Measurements from ENCODE around the gene FIGLA.

DNA sequence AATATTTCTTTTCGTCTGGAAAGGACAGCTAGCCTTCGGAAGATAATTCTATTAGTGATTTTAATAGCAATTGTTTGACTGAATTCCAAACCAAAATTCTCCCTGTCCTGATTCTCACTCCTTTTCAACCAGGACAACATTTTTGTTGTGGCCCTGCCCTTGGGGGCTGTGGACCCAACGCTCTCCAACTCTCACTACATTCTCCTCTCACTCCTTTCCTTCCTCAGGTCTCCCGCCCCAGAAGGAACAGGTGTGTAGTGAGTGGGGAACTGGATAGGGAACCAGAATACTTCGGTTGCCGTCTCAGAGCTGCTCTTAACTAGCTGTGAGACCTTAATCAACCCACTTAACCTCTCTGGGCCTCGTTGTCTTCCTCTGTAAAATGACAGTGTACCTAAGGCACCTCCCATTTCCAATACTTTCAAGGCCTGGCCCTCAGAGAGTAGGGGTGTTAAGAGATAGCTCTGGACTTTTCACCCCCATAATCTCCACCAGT is 21.8 kb downstream of the FIGLA start:
- TF ChIP-seq, protein P1, sequence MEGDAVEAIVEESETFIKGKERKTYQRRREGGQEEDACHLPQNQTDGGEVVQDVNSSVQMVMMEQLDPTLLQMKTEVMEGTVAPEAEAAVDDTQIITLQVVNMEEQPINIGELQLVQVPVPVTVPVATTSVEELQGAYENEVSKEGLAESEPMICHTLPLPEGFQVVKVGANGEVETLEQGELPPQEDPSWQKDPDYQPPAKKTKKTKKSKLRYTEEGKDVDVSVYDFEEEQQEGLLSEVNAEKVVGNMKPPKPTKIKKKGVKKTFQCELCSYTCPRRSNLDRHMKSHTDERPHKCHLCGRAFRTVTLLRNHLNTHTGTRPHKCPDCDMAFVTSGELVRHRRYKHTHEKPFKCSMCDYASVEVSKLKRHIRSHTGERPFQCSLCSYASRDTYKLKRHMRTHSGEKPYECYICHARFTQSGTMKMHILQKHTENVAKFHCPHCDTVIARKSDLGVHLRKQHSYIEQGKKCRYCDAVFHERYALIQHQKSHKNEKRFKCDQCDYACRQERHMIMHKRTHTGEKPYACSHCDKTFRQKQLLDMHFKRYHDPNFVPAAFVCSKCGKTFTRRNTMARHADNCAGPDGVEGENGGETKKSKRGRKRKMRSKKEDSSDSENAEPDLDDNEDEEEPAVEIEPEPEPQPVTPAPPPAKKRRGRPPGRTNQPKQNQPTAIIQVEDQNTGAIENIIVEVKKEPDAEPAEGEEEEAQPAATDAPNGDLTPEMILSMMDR (conservative IDR thresholded peaks at IDR 0.05; ENCODE audit: low read depth, low read length), result no peak
- no peak for TF ChIP-seq EZH2 (IDR thresholded peaks at IDR 0.05; ENCODE audit: borderline replicate concordance, low read depth, low read length, poor library complexity, severe bottlenecking)

All from A673 (cell line).